GM18951 (cell line): ENCODE data around the gene AGO3.

Experiments used
- POLR2A ChIP-seq: IDR thresholded peaks from 4 replicates; pipeline ENCODE4 v1.6.1; 2011; ENCODE audit warnings: mild to moderate bottlenecking; ENCODE audit not compliant: insufficient read length, insufficient read depth; ENCODE audit errors: extremely low read depth
- in situ Hi-C: fragments of 300-500 bp; cut with MboI; formaldehyde crosslinking; loops from one replicate; pipeline ENCODE4 v1.12.0; 2022; ENCODE audit warnings: low sequenced_read_pairs, mixed read lengths, inconsistent platforms; ENCODE audit not compliant: unreplicated experiment

Gene AGO3

DNA sequence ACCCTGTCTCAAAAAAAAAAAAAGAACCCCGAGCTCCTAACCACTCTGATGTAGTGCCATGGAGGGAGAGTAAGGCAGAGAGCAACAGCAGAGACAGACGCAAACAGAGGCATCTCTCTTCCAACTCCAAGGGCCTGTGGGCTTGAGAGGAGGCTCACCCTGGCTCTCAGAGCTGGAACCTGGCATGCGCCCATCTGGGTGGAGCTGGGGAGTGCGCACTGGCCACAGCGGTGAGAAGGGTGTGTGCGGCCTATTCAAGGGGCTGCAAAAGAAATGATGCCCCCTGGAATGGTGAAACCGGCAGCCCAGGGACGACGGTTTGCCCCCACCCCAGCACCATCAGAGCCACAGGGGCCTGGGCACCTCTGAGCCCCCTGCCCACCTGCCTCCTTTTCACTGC, 176.5 kb downstream of the AGO3 start:
- TF ChIP-seq POLR2A, result no peak
- in situ Hi-C loops, result loop anchor here (10.0 kb wide), 1 partner anchor 177 kb away; no protein-coding TSS in a partner anchor

DNA sequence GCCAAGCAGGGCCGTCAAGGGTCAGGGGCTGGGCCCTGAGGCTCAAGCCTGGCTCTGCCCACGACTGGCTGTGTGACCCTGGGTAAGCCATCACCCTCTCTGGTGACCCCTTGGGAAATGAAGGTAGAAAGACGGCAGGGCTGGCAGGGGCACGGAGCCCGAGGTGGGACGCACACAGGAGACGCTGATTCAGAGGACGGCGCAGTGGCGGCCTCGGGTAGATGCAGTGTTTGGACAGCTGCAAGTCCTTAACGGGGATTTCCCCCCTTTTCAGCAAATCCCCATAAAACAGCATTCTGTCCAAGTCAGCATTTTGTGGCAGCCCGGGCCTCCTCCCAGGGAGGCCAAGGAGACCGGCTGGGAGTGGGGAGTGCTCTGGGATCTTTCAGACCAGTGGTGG, 177.4 kb downstream of the AGO3 start:
- in situ Hi-C loops, result loop anchor here (10.0 kb wide), 1 partner anchor 176 kb away; no protein-coding TSS in a partner anchor
- TF ChIP-seq POLR2A, result no peak

GRCh38 chr1:36109041-36109679, 178.3 kb downstream of the AGO3 start:
- TF ChIP-seq POLR2A, result no peak
- in situ Hi-C loops, result loop anchor here (10.0 kb wide), 1 partner anchor 176 kb away; no protein-coding TSS in a partner anchor

DNA sequence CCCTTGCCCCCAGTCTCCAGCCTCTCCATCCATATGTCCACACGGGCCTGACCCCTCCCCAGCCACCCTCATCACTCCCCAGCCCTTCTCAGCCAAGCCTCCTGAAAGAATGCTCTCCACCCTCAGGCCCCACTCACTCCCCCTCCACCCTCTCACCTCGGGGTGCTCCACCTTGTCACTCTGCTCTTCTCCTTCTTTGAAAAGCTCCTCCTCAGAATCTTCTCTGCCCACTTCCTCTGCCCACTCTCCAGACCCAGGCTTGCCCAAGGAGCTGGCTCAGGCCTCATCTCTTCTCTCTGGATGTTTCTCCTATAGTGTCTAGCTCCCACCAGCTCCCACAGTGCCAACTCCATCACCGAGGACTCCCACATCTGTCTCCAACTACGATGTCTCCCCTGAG, 180.2 kb downstream of the AGO3 start:
- no peak for TF ChIP-seq POLR2A
- in situ Hi-C loops, result no loop called here

GRCh38 chr1:36112823-36113222, 181.9 kb downstream of the AGO3 start:
- in situ Hi-C loops, result no loop called here
- no peak for TF ChIP-seq POLR2A

DNA sequence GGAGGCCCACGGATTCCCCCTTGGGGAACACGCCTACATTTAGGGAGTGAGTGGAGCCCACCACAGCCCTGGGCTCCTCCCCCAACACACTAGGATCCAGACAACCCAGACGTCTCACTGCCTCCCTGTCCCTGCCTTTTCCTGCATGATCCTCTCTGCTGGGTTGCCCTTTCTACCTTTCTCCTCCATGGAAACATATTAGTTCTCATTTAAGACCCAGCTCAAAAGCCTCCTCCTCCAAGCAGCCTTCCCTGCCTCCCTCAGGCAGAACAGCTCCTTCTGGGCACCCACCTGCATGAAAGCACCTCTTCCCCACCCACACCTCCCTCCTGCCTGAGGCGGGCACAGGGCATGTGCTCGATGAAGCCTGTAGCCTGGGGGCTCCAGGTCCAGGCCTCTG, 183.5 kb downstream of the AGO3 start:
- in situ Hi-C loops, result no loop called here
- TF ChIP-seq POLR2A, result no peak

- in situ Hi-C loops, result no loop called here
- TF ChIP-seq POLR2A, result no peak
Observed at GRCh38 chr1:36115200-36115669, 184.3 kb downstream of the AGO3 start.

GRCh38 chr1:36115931-36116330, 185.0 kb downstream of the AGO3 start:
- in situ Hi-C loops, result no loop called here
- no peak for TF ChIP-seq POLR2A

DNA sequence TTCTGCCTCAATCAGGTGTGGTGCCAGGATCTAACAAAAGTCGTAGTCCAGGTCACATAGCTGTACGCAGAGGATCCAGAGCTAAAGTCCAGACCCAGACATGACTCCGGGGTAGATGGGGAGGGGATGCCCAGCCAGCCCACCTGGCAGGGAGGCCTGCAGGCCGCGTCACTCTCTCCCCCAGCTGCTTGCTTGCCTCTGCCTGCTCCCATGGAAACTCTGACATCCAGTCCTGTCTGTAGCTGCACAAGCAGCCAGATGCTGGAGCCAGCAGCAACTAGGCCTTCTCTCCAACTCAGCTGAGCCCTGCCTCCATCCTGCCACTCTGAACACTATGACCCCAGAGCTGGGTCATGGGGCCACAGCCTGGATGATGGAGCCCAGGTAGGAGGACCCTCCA, 186.0 kb downstream of the AGO3 start:
- in situ Hi-C loops, result no loop called here
- no peak for TF ChIP-seq POLR2A

DNA sequence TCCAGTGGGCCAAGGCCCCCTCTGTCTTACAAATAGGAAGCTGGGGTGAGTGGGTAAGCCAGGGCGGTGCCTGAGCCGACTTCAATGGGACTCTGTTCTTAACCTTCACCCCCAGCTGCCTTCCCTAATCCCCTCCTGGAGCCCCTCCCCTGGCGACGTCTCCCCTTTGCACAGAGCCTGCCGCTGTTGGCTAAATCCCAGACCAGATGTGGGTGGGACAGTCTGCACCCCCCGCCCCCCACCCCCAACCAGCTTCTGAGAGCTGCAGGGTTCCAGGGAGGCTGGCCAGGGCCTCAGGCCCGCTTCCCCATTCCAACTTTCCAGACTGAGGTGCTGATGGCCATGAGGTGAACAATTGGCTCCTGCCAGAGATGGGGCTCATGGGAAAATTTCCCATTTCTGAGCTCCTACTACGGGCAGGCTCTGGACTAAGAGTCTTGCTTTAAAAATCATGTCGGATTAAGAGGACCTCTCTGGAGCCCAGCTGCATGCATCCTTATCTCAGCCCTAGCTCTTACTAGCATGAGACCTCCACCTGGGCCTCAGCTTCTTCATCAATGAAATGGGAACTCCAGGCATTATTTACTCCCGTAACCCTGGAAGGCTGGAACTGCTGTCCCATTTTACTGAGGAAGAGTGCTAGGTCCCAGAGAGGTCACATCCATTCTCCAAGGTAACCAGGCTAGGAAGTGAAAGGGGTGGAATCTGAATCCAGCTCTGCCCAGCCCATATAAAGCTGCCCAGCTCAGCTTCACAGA, 187.7 kb downstream of the AGO3 start:
- TF ChIP-seq POLR2A, result no peak
- in situ Hi-C loops, result no loop called here

- in situ Hi-C loops, result no loop called here
- no peak for TF ChIP-seq POLR2A
Observed at GRCh38 chr1:36119456-36119855, 188.6 kb downstream of the AGO3 start.
